Activated T-cell treated with anti-CD3 and anti-CD28 coated beads, Interleukin-2, amount 50 U/mL, for 72 hours (primary cell): ENCODE data around the gene AMOT. TPM values are rescaled to one million over a fixed set of nuclear protein-coding genes. Genes with fewer than 3 reads are reported as not detected.
A peak's percentile ranks its signal among the peaks of the same experiment; 100 is the strongest.
"Not testable (repeated sequence)": the region's sequence is repeated elsewhere in the genome, so short reads cannot be mapped to it uniquely, and the experiment has no call there.

ENCODE experiments used
- ATAC-seq, 2 donors: fragments of 150-1000 bp; cut with Tn5 transposase; replicated peaks in 1 of 2; 2 replicates each; pipeline ENCODE4 v1.10.0; 2021; ENCODE audit warnings: moderate library complexity in 2 of 2, mild to moderate bottlenecking in 1 of 2
- DNase-seq, 2 donors: peaks; one replicate each; pipeline ENCODE4 v3.0.0; 2021 to 2022; ENCODE audit warnings: mixed read lengths in 1 of 2
- H3K27ac Mint-ChIP-seq: one replicate; pipeline ENCODE4 v1.8.0; 2022; ENCODE audit warnings: mild to moderate bottlenecking, moderate library complexity, mixed read lengths
- H3K27me3 Mint-ChIP-seq: one replicate; pipeline ENCODE4 v1.8.0; 2022; ENCODE audit warnings: low read depth, mixed read lengths
- H3K36me3 Mint-ChIP-seq, 2 donors: one replicate each; pipeline ENCODE4 v1.8.0; 2022; ENCODE audit warnings: mixed read lengths in 2 of 2, mild to moderate bottlenecking in 1 of 2; ENCODE audit not compliant: insufficient read depth in 2 of 2
- H3K4me1 Mint-ChIP-seq: one replicate; pipeline ENCODE4 v1.8.0; 2022; ENCODE audit warnings: low read depth, mixed read lengths
- H3K4me3 Mint-ChIP-seq, 2 donors: one replicate each; pipeline ENCODE4 v1.8.0; 2022; ENCODE audit warnings: mild to moderate bottlenecking in 2 of 2, mixed read lengths in 2 of 2, moderate library complexity in 2 of 2
- H3K9me3 Mint-ChIP-seq, 2 donors: one replicate each; pipeline ENCODE4 v1.8.0; 2022; ENCODE audit warnings: mixed read lengths in 2 of 2
- total RNA-seq, 2 donors: library from RNA; stranded (reverse); gene quantifications; one replicate each; pipeline ENCODE4 v1.2.3, GENCODE V29; 2022

AMOT gene
- 1 to 10 TPM; 1.3 TPM for total RNA-seq

GRCh38 chrX:112840382-112841113, at the start of gene AMOT:
AMOT (minus strand) TSS chrX:112840831; CDS start chrX:112823126, 17,705 bp downstream.
- H3K4me1 Mint-ChIP-seq = peaks cover 18% of the 10 kb centered on the region
- no peaks in the 10 kb centered on the region for H3K9me3 Mint-ChIP-seq
- peaks cover 68% of the 10 kb centered on the region for H3K27me3 Mint-ChIP-seq
- peak; percentile 71 to 73 for ATAC-seq
- H3K36me3 Mint-ChIP-seq = no peaks in the 10 kb centered on the region
- H3K27ac Mint-ChIP-seq = peak within 1 kb of the TSS; percentile 11
- H3K4me3 Mint-ChIP-seq = peak within 1 kb of the TSS; percentile 87
- DNase-seq = peak; percentile 42 to 56

- no peak for DNase-seq
- Mint-ChIP-seq H3K9me3 (no peaks in the 10 kb centered on the region), H3K4me3 (no peak overlapping the region), H3K36me3 (no peaks in the 10 kb centered on the region), H3K27me3 (peaks cover 29% of the 10 kb centered on the region), H3K27ac (no peak overlapping the region), H3K4me1 (no peaks in the 10 kb centered on the region)
- no peak for ATAC-seq
These were observed 48.8 kb upstream of the AMOT start for GRCh38 chrX:112889400-112889799.

- Mint-ChIP-seq H3K27ac (no peak overlapping the region), H3K4me1 (no peaks in the 10 kb centered on the region), H3K36me3 (no peaks in the 10 kb centered on the region), H3K9me3 (no peaks in the 10 kb centered on the region), H3K27me3 (peaks cover 26% of the 10 kb centered on the region), H3K4me3 (no peak overlapping the region)
- DNase-seq = no peak
- ATAC-seq = no peak
These were observed 48.3 kb upstream of the AMOT start for GRCh38 chrX:112888916-112889315.

GRCh38 chrX:112877771-112878173, 37.1 kb upstream of the AMOT start:
- Mint-ChIP-seq H3K4me3 (no peak overlapping the region), H3K4me1 (no peaks in the 10 kb centered on the region), H3K9me3 (no peaks in the 10 kb centered on the region), H3K36me3 (no peaks in the 10 kb centered on the region), H3K27me3 (peaks cover 28% of the 10 kb centered on the region), H3K27ac (no peak overlapping the region)
- DNase-seq (no peak), ATAC-seq (no peak)

GRCh38 chrX:112874614-112875013, 34.0 kb upstream of the AMOT start:
- ATAC-seq (no peak), DNase-seq (no peak)
- Mint-ChIP-seq H3K4me3 (no peak overlapping the region), H3K36me3 (no peaks in the 10 kb centered on the region), H3K4me1 (no peaks in the 10 kb centered on the region), H3K27me3 (peaks cover 32% of the 10 kb centered on the region), H3K9me3 (no peaks in the 10 kb centered on the region), H3K27ac (no peak overlapping the region)

- Mint-ChIP-seq H3K9me3 (no peaks in the 10 kb centered on the region), H3K4me3 (no peak overlapping the region)
- no peak for ATAC-seq
These were observed 33.5 kb upstream of the AMOT start for GRCh38 chrX:112874175-112874574.

GRCh38 chrX:112868586-112868985, 28.0 kb upstream of the AMOT start:
- Mint-ChIP-seq H3K27ac (no peak overlapping the region), H3K36me3 (no peaks in the 10 kb centered on the region), H3K27me3 (peaks cover 18% of the 10 kb centered on the region), H3K4me1 (no peaks in the 10 kb centered on the region), H3K4me3 (no peak overlapping the region), H3K9me3 (no peaks in the 10 kb centered on the region)
- DNase-seq = no peak
- ATAC-seq = no peak

More at GRCh38 chrX:112874175-112874574, 33.5 kb upstream of the AMOT start:
- Mint-ChIP-seq H3K27ac (no peak overlapping the region), H3K27me3 (peaks cover 32% of the 10 kb centered on the region), H3K36me3 (no peaks in the 10 kb centered on the region), H3K4me1 (no peaks in the 10 kb centered on the region)
- no peak for DNase-seq

- Mint-ChIP-seq H3K9me3 (no peaks in the 10 kb centered on the region), H3K4me3 (no peak overlapping the region), H3K27ac (no peak overlapping the region), H3K4me1 (no peaks in the 10 kb centered on the region), H3K36me3 (no peaks in the 10 kb centered on the region), H3K27me3 (peaks cover 16% of the 10 kb centered on the region)
- DNase-seq = no peak
- peak; percentile 47 to 55 for ATAC-seq
These were observed 26.9 kb upstream of the AMOT start for GRCh38 chrX:112867570-112867969.

- DNase-seq (no peak), ATAC-seq (peak; percentile 15 to 34)
- Mint-ChIP-seq H3K4me1 (no peaks in the 10 kb centered on the region), H3K9me3 (no peaks in the 10 kb centered on the region), H3K27me3 (peaks cover 9% of the 10 kb centered on the region), H3K27ac (no peak overlapping the region), H3K36me3 (no peaks in the 10 kb centered on the region), H3K4me3 (no peak overlapping the region)
These were observed 25.5 kb upstream of the AMOT start for GRCh38 chrX:112866175-112866574.

GRCh38 chrX:112865464-112866025, 24.9 kb upstream of the AMOT start:
- Mint-ChIP-seq H3K27ac (no peak overlapping the region), H3K9me3 (no peaks in the 10 kb centered on the region), H3K4me3 (no peak overlapping the region), H3K36me3 (no peaks in the 10 kb centered on the region), H3K4me1 (no peaks in the 10 kb centered on the region), H3K27me3 (peaks cover 9% of the 10 kb centered on the region)
- ATAC-seq = no peak
- DNase-seq = no peak

GRCh38 chrX:112863850-112864249, 23.2 kb upstream of the AMOT start:
- ATAC-seq (no peak), DNase-seq (no peak)
- Mint-ChIP-seq H3K36me3 (no peaks in the 10 kb centered on the region), H3K27me3 (peaks cover 7% of the 10 kb centered on the region), H3K4me3 (no peak overlapping the region), H3K27ac (no peak overlapping the region), H3K9me3 (no peaks in the 10 kb centered on the region), H3K4me1 (peaks cover 7% of the 10 kb centered on the region)

GRCh38 chrX:112857478-112857878, 16.8 kb upstream of the AMOT start:
- H3K27ac Mint-ChIP-seq = no peak overlapping the region
- no peak overlapping the region for H3K4me3 Mint-ChIP-seq
- DNase-seq (peak; percentile 3 to 6), ATAC-seq (peak; percentile 86 to 92)
- peaks cover 15% of the 10 kb centered on the region for H3K4me1 Mint-ChIP-seq
- H3K9me3 Mint-ChIP-seq = no peaks in the 10 kb centered on the region
- H3K27me3 Mint-ChIP-seq = peaks cover 38% of the 10 kb centered on the region
- no peaks in the 10 kb centered on the region for H3K36me3 Mint-ChIP-seq

GRCh38 chrX:112854901-112855300, 14.3 kb upstream of the AMOT start:
- not testable (repeated sequence) for DNase-seq, H3K9me3 Mint-ChIP-seq, ATAC-seq, H3K36me3 Mint-ChIP-seq, H3K27ac Mint-ChIP-seq, H3K4me3 Mint-ChIP-seq
- H3K27me3 Mint-ChIP-seq = peaks cover 61% of the 10 kb centered on the region
- H3K4me1 Mint-ChIP-seq = peaks cover 31% of the 10 kb centered on the region

- Mint-ChIP-seq H3K9me3 (no peaks in the 10 kb centered on the region), H3K4me1 (peaks cover 24% of the 10 kb centered on the region), H3K27ac (no peak overlapping the region), H3K36me3 (no peaks in the 10 kb centered on the region), H3K4me3 (no peak overlapping the region), H3K27me3 (peaks cover 70% of the 10 kb centered on the region)
- ATAC-seq = no peak
- DNase-seq = no peak
These were observed 12.2 kb upstream of the AMOT start for GRCh38 chrX:112852851-112853250.
